Coronary artery (tissue), 2 donors: ENCODE data around the gene ELAC2.

ENCODE experiments used
- DNase-seq: peaks from one replicate; pipeline ENCODE4 v3.0.0-alpha.2; 2017; ENCODE audit warnings: low spot score
- H3K27ac ChIP-seq, 2 donors: fragments of 200-600 bp; sonication (generic); one replicate each; pipeline ENCODE4 v1.5.1; 2016 to 2019
- H3K4me3 ChIP-seq: fragments of 200-600 bp; sonication (generic); 2 replicates; pipeline ENCODE4 v1.5.1; 2016; ENCODE audit warnings: mild to moderate bottlenecking, moderate library complexity
- CTCF ChIP-seq: fragments of 200-600 bp; sonication (generic); IDR thresholded peaks from one replicate; pipeline ENCODE4 v1.5.1; 2019; ENCODE audit warnings: antibody characterized with exemption

Gene ELAC2

GRCh38 chr17:12961655-12962054 lies 56.2 kb downstream of the ELAC2 start:
- Histone ChIP-seq H3K4me3 (no peak overlapping the region), H3K27ac (no peak overlapping the region)
- TF ChIP-seq CTCF = no peak
- DNase-seq = no peak

GRCh38 chr17:12959441-12959840 lies 58.4 kb downstream of the ELAC2 start:
- Histone ChIP-seq H3K27ac (no peak overlapping the region), H3K4me3 (no peak overlapping the region)
- no peak for TF ChIP-seq CTCF
- DNase-seq = no peak

- no peak overlapping the region for H3K27ac ChIP-seq
- TF ChIP-seq CTCF = no peak
- no peak overlapping the region for H3K4me3 ChIP-seq
- no peak for DNase-seq
These were observed 59.0 kb downstream of the ELAC2 start for GRCh38 chr17:12958786-12959185.

GRCh38 chr17:12955521-12955920 lies 62.3 kb downstream of the ELAC2 start:
- Histone ChIP-seq H3K4me3 (no peak overlapping the region), H3K27ac (no peak overlapping the region)
- no peak for TF ChIP-seq CTCF
- DNase-seq = no peak

- no peak for DNase-seq
- no peak for TF ChIP-seq CTCF
- no peak overlapping the region for H3K27ac ChIP-seq
- H3K4me3 ChIP-seq = no peak overlapping the region
These were observed 64.7 kb downstream of the ELAC2 start for GRCh38 chr17:12953156-12953555.

- no peak for TF ChIP-seq CTCF
- Histone ChIP-seq H3K27ac (no peak overlapping the region), H3K4me3 (no peak overlapping the region)
- DNase-seq = no peak
These were observed 65.8 kb downstream of the ELAC2 start for GRCh38 chr17:12952012-12952411.

GRCh38 chr17:12947047-12947446 lies 70.8 kb downstream of the ELAC2 start:
- Histone ChIP-seq H3K4me3 (no peak overlapping the region), H3K27ac (no peak overlapping the region)
- no peak for DNase-seq
- TF ChIP-seq CTCF = no peak
